SK-N-SH (cell line): Measurements from ENCODE around the gene CFAP44. TPM values are rescaled to one million over a fixed set of nuclear protein-coding genes. Genes with fewer than 3 reads are reported as not detected.
A peak's percentile ranks its signal among the peaks of the same experiment; 100 is the strongest.

Experiments
- CTCF ChIA-PET: fragments of 300-600, 350-600 bp; formaldehyde crosslinking; extraction: SDS; loops from one replicate; lab custom pipeline; 2021; lab: Yijun Ruan, JAX
- POLR2A ChIA-PET: fragments of 350-600 bp; sonication (Branson Sonifier 250); formaldehyde crosslinking; extraction: SDS; loops from one replicate; lab custom pipeline; 2020; ENCODE audit warnings: antibody characterized with exemption, inconsistent platforms; lab: Yijun Ruan, JAX
- DNase-seq: peaks from one replicate; pipeline ENCODE4 v3.0.0; 2012
- H2AFZ ChIP-seq: fragments of 200-600 bp; sonication (generic); 2 replicates; pipeline ENCODE4 v1.8.1; 2016; ENCODE audit warnings: antibody characterized with exemption, mild to moderate bottlenecking, low read depth
- H3F3A ChIP-seq: fragments of 200-600 bp; sonication (generic); replicated peaks from 2 replicates; pipeline ENCODE3; 2016; ENCODE audit warnings: antibody characterized with exemption, mild to moderate bottlenecking; ENCODE audit not compliant: insufficient read depth
- H3K27ac ChIP-seq, 2 experiments: fragments of 200-500 bp in 1 of 2; fragments of 200-600 bp in 1 of 2; sonication (Bioruptor generic) in 1 of 2; sonication (generic), shearing (Covaris generic) in 1 of 2; 2 replicates each; pipeline versions ENCODE4 v1.5.1 to v1.6.1; 2014 to 2016; ENCODE audit warnings: low read depth in 2 of 2, inconsistent platforms in 1 of 2, low read length in 1 of 2, mild to moderate bottlenecking in 1 of 2, mixed read lengths in 1 of 2
- H3K27me3 ChIP-seq: fragments of 200-600 bp; sonication (generic), shearing (Covaris generic); 2 replicates; pipeline ENCODE4 v1.6.1; 2016; ENCODE audit warnings: mixed run types; ENCODE audit not compliant: insufficient read depth
- H3K36me3 ChIP-seq, 2 experiments: fragments of 200-500 bp in 1 of 2; fragments of 200-600 bp in 1 of 2; sonication (Bioruptor generic) in 1 of 2; sonication (generic) in 1 of 2; replicated peaks in 1 of 2; 2 replicates each; pipeline versions ENCODE3 to v1.5.1; 2014 to 2016; ENCODE audit warnings: low read length in 1 of 2, mild to moderate bottlenecking in 1 of 2; ENCODE audit not compliant: insufficient read depth in 2 of 2, control insufficient read depth in 1 of 2
- H3K4me1 ChIP-seq, 2 experiments: fragments of 200-500 bp in 1 of 2; fragments of 200-600 bp in 1 of 2; sonication (Bioruptor generic) in 1 of 2; sonication (generic), shearing (Covaris generic) in 1 of 2; 2 replicates each; pipeline versions ENCODE4 v1.5.1 to v1.6.1; 2014 to 2016; ENCODE audit warnings: low read depth in 1 of 2, low read length in 1 of 2, mixed run types in 1 of 2; ENCODE audit not compliant: insufficient read depth in 2 of 2, control insufficient read depth in 1 of 2
- H3K4me2 ChIP-seq: fragments of 200-600 bp; sonication (generic), shearing (Covaris generic); 2 replicates; pipeline ENCODE4 v1.6.1; 2017; ENCODE audit warnings: mixed run types
- H3K4me3 ChIP-seq, 2 experiments: fragments of 200-500 bp in 1 of 2; fragments of 200-600 bp in 1 of 2; sonication (Bioruptor generic) in 1 of 2; sonication (generic), shearing (Covaris generic) in 1 of 2; 2 replicates each; pipeline versions ENCODE4 v1.5.1 to v1.8.1; 2014 to 2016; ENCODE audit warnings: low read depth in 2 of 2, inconsistent platforms in 1 of 2, low read length in 1 of 2, mild to moderate bottlenecking in 1 of 2, mixed read lengths in 1 of 2, moderate library complexity in 1 of 2
- H3K79me2 ChIP-seq: fragments of 200-600 bp; sonication (generic); 2 replicates; pipeline ENCODE4 v1.8.1; 2017; ENCODE audit warnings: mild to moderate bottlenecking; ENCODE audit not compliant: insufficient read depth
- H3K9ac ChIP-seq: fragments of 200-600 bp; sonication (generic); 2 replicates; pipeline ENCODE4 v1.6.1; 2017; ENCODE audit warnings: mixed run types
- H3K9me2 ChIP-seq: fragments of 200-600 bp; sonication (generic); 2 replicates; pipeline ENCODE4 v1.6.1; 2017; ENCODE audit warnings: mixed run types
- H3K9me3 ChIP-seq: fragments of 200-600 bp; sonication (generic); 2 replicates; pipeline ENCODE4 v1.6.1; 2017; ENCODE audit warnings: mixed run types, mild to moderate bottlenecking, moderate library complexity
- H4K20me1 ChIP-seq: fragments of 200-600 bp; sonication (generic); 2 replicates; pipeline ENCODE4 v1.6.1; 2017; ENCODE audit warnings: mild to moderate bottlenecking, mixed run types; ENCODE audit not compliant: insufficient read depth
- ELF1 ChIP-seq: IDR thresholded peaks from 2 replicates; pipeline ENCODE4 v1.4.0; 2012
- FOSL2 ChIP-seq: IDR thresholded peaks from 2 replicates; pipeline ENCODE4 v1.4.0; 2012; ENCODE audit warnings: low read depth, mild to moderate bottlenecking, moderate library complexity, borderline replicate concordance
- FOXJ3 ChIP-seq: sonication (generic); formaldehyde crosslinking; IDR thresholded peaks from 2 replicates; pipeline ENCODE4 v1.5.1; 2020; ENCODE audit warnings: mild to moderate bottlenecking, missing genetic modification reagents
- GATA2 ChIP-seq: sonication (generic); formaldehyde crosslinking; IDR thresholded peaks from 2 replicates; pipeline ENCODE4 v1.5.0; 2020; ENCODE audit warnings: mild to moderate bottlenecking, missing genetic modification reagents
- MEF2A ChIP-seq: IDR thresholded peaks from 2 replicates; pipeline ENCODE4 v1.4.0; 2012; ENCODE audit warnings: low read depth, borderline replicate concordance
- MXI1 ChIP-seq: IDR thresholded peaks from 2 replicates; pipeline ENCODE4 v1.6.1; 2012; ENCODE audit warnings: mild to moderate bottlenecking, low read depth, low read length, improper control_type of control experiment
- NFIC ChIP-seq: IDR thresholded peaks from 2 replicates; pipeline ENCODE4 v1.4.0; 2012; ENCODE audit warnings: borderline replicate concordance
- PBX3 ChIP-seq: IDR thresholded peaks from 2 replicates; pipeline ENCODE4; 2012
- RCOR1 ChIP-seq: fragments of 150-350 bp; IDR thresholded peaks from 2 replicates; pipeline ENCODE4 v1.6.1; 2017; ENCODE audit warnings: antibody characterized with exemption, low read length
- SIN3A ChIP-seq: IDR thresholded peaks from 2 replicates; pipeline ENCODE4 v1.6.1; 2012; ENCODE audit warnings: low read depth, mild to moderate bottlenecking, low read length, moderate library complexity, borderline replicate concordance
- SMC3 ChIP-seq: IDR thresholded peaks from 2 replicates; pipeline ENCODE4 v1.6.1; 2012; ENCODE audit warnings: low read depth, low read length, improper control_type of control experiment
- USF2 ChIP-seq: fragments of 150-350 bp; IDR thresholded peaks from 2 replicates; pipeline ENCODE4 v1.6.1; 2017; ENCODE audit warnings: antibody characterized with exemption, low read length, low read depth, borderline replicate concordance
- ZBTB33 ChIP-seq: IDR thresholded peaks from 2 replicates; pipeline ENCODE4 v1.4.0; 2012; ENCODE audit warnings: low read depth, borderline replicate concordance
- WGBS: methylation state at CpG from one replicate; pipeline ENCODE4 v1.1.6; 2017; ENCODE audit warnings: low lambda C conversion rate; 5-methylcytosine and 5-hydroxymethylcytosine counted together
- polyA plus RNA-seq, 3 experiments: library from polyadenylated mRNA; depleted of rRNA; stranded (reverse); fragments of >200 nt; gene quantifications; 2 replicates each; pipeline ENCODE4 v1.2.3, GENCODE V29; 2012
- small RNA-seq, 7 experiments: library from RNA; depleted of rRNA; stranded (forward); fragments of <200 nt; gene quantifications; one replicate each; pipeline ENCODE3, GENCODE V24; 2012

Gene CFAP44
- polyA plus RNA-seq, 1 of the 3 experiments (the other 2 are of a cell fraction), result 2.3 TPM

GRCh38 chr3:113405180-113405579 lies 36.1 kb downstream of the CFAP44 start (continued):
- TF ChIP-seq MXI1 (no peak), GATA2 (CRISPR knock-in tag) (no peak), NFIC (peak; percentile 15; the same call in 1 of the 2 replicates), RCOR1 (no peak), PBX3 (peak; percentile 84), MEF2A (no peak), FOXJ3 (CRISPR knock-in tag) (no peak), USF2 (no peak), ZBTB33 (no peak), FOSL2 (peak; percentile 68; the same call in 1 of the 2 replicates)
- TF ChIP-seq, all 33 proteins: peak for 7

GRCh38 chr3:113404637-113405036 lies 36.7 kb downstream of the CFAP44 start:
- Histone ChIP-seq H3K9ac (no peak overlapping the region), H3K4me3 (no peak overlapping the region), H3K9me2 (no peaks in the 10 kb centered on the region), H3K9me3 (no peaks in the 10 kb centered on the region), H3K4me2 (no peak overlapping the region), H3K27me3 (no peaks in the 10 kb centered on the region), H3K79me2 (no peaks in the 10 kb centered on the region), H4K20me1 (no peaks in the 10 kb centered on the region), H3F3A (no peaks in the 10 kb centered on the region), H3K36me3 (peaks cover 10 to 23% of the 10 kb centered on the region in 2 experiments), H2AFZ (no peak overlapping the region), H3K4me1 (no peaks in the 10 kb centered on the region), H3K27ac (no peak overlapping the region)
- CTCF ChIA-PET, result no interaction called here
- TF ChIP-seq ELF1, result no peak
- TF ChIP-seq SMC3, result no peak
- TF ChIP-seq RCOR1, result no peak
- no peak for TF ChIP-seq SIN3A
- POLR2A ChIA-PET, result no interaction called here
- WGBS, result 96% methylated on average over 1 of the region's 1 CpG
- DNase-seq, result no peak

Small RNA genes lying within 50 kb of the gene (small RNA-seq; reads per million reads assigned to genes)
- 0 reads per million in 7 experiments for gene MIR8076

Other genes with a start within 250 kb of the CFAP44 start
- 5.8 and 6.6 TPM in 2 replicates for gene BOC, start 229.9 kb downstream of the CFAP44 start, polyA plus RNA-seq (2012; rRNA removed)
- gene SPICE1, start 73.7 kb upstream of the CFAP44 start, polyA plus RNA-seq (2012; rRNA removed), result 3.9 and 4.6 TPM in 2 replicates
- 0.02 and 0.03 TPM in 2 replicates for gene SIDT1, start 91.1 kb upstream of the CFAP44 start, polyA plus RNA-seq (2012; rRNA removed)